K562 (cell line): ENCODE measurements around the gene PRELID1. TPM values are rescaled to one million over a fixed set of nuclear protein-coding genes. Genes with fewer than 3 reads are reported as not detected.

ENCODE experiments used
- ATAC-seq: fragments of 200-7000 bp; cut with Tn5 transposase; 3 replicates; pipeline ENCODE4 v1.9.1; 2020; ENCODE audit warnings: moderate library complexity
- BruUV-seq: library from RNA; stranded (reverse); fragments of 400-500 nt; replicated peaks from 2 replicates; lab custom pipeline; 2021; lab: Mats Ljungman, UMichigan
- CTCF ChIA-PET: fragments of 300-600 bp; formaldehyde crosslinking; extraction: SDS; loops from one replicate; lab custom pipeline; 2021; ENCODE audit warnings: low intra/inter-chr PET ratio; lab: Yijun Ruan, JAX
- POLR2A ChIA-PET: fragments of 300-600, 350-650 bp; sonication (Branson Sonifier 250); formaldehyde crosslinking; extraction: SDS; loops from one replicate; lab custom pipeline; 2021; ENCODE audit warnings: antibody characterized with exemption, inconsistent platforms; lab: Yijun Ruan, JAX
- DNase-seq, 4 experiments: peaks; one replicate each; pipeline versions ENCODE4 v3.0.0 to v3.0.0-alpha.2; 2011 to 2018; ENCODE audit warnings: low spot score in 3 of 4, mixed read lengths in 3 of 4; ENCODE audit errors: extremely low read depth in 1 of 4
- FAIRE-seq: peaks from 2 replicates; lab custom pipeline; 2011; peaks lifted over from hg19 to GRCh38; lab: Jason Lieb, UNC
- H2AFZ ChIP-seq: 2 replicates; pipeline ENCODE4 v1.6.0; 2011; ENCODE audit warnings: low read depth, low read length, control low read depth, inconsistent platforms
- H3K27ac ChIP-seq: fragments of 200-600 bp; 3 replicates; pipeline ENCODE4 v1.8.0; 2011; ENCODE audit warnings: low read depth, mild to moderate bottlenecking, control low read depth, inconsistent platforms, low read length, moderate library complexity, mixed read lengths; ENCODE audit errors: extremely low read depth
- H3K27me3 ChIP-seq, 2 experiments: fragments of 300-600 bp in 1 of 2; 2 replicates in 1 of 2; 3 replicates in 1 of 2; pipeline versions ENCODE4 v1.6.0 to v1.8.0; 2011; ENCODE audit warnings: inconsistent platforms in 2 of 2, low read length in 2 of 2, mild to moderate bottlenecking in 1 of 2, mixed read lengths in 1 of 2, moderate library complexity in 1 of 2; ENCODE audit not compliant: control insufficient read depth in 2 of 2, insufficient read depth in 2 of 2
- H3K36me3 ChIP-seq: fragments of 300-600 bp; 3 replicates; pipeline ENCODE4 v1.8.0; 2011; ENCODE audit warnings: mild to moderate bottlenecking, low read length, inconsistent platforms; ENCODE audit not compliant: control insufficient read depth, insufficient read depth
- H3K4me1 ChIP-seq, 2 experiments: fragments of 200-600 bp in 1 of 2; replicated peaks in 1 of 2; 2 replicates in 1 of 2; 3 replicates in 1 of 2; pipeline versions ENCODE4 v1.5.1 to v1.8.0; 2011; ENCODE audit warnings: inconsistent platforms in 2 of 2, low read length in 2 of 2, mild to moderate bottlenecking in 1 of 2, mixed read lengths in 1 of 2, moderate library complexity in 1 of 2; ENCODE audit not compliant: control insufficient read depth in 2 of 2, insufficient read depth in 2 of 2
- H3K4me2 ChIP-seq: 2 replicates; pipeline ENCODE4 v1.6.1; 2011; ENCODE audit warnings: low read length, control low read depth, inconsistent platforms, mixed read lengths; ENCODE audit not compliant: insufficient read depth
- H3K4me3 ChIP-seq: fragments of 200-600 bp; sonication (generic), shearing (Covaris generic); 2 replicates; pipeline ENCODE4 v1.5.1; 2016; ENCODE audit warnings: control low read depth, inconsistent platforms
- H3K79me2 ChIP-seq: fragments of 200-600 bp; 3 replicates; pipeline ENCODE4 v1.8.0; 2011; ENCODE audit warnings: low read length, inconsistent platforms; ENCODE audit not compliant: control insufficient read depth, insufficient read depth
- H3K9ac ChIP-seq, 2 experiments: 2 replicates each; pipeline versions ENCODE4 v1.6.0 to v1.6.1; 2011; ENCODE audit warnings: low read depth in 2 of 2, low read length in 2 of 2, control low read depth in 1 of 2, inconsistent platforms in 1 of 2, mild to moderate bottlenecking in 1 of 2, mixed read lengths in 1 of 2; ENCODE audit not compliant: insufficient read depth in 1 of 2
- H3K9me1 ChIP-seq: one replicate; pipeline ENCODE4 v1.6.0; 2011; ENCODE audit warnings: inconsistent platforms, mild to moderate bottlenecking, low read length, moderate library complexity; ENCODE audit not compliant: control insufficient read depth, insufficient read depth
- H3K9me3 ChIP-seq: replicated peaks from 2 replicates; pipeline ENCODE4 v1.5.1; 2011; ENCODE audit warnings: low read depth, low read length, inconsistent platforms; ENCODE audit not compliant: control insufficient read depth, insufficient read depth
- H4K20me1 ChIP-seq: replicated peaks from 2 replicates; pipeline ENCODE4 v1.6.1; 2011; ENCODE audit warnings: low read length, inconsistent platforms, mixed read lengths; ENCODE audit not compliant: control insufficient read depth, insufficient read depth
- ELF2 ChIP-seq: fragments of 250-450 bp; sonication (Bioruptor Pico); IDR thresholded peaks from 2 replicates; pipeline ENCODE4 v1.5.0; 2021; ENCODE audit warnings: mild to moderate bottlenecking
- NRF1 ChIP-seq, 2 experiments: fragments of 450-650 bp; IDR thresholded peaks in 1 of 2; conservative IDR thresholded peaks in 1 of 2; 2 replicates each; pipeline ENCODE4 v1.6.1; 2014; ENCODE audit warnings: mild to moderate bottlenecking in 2 of 2
- POLR2G ChIP-seq: fragments of 200-400 bp; formaldehyde crosslinking; IDR thresholded peaks from 2 replicates; pipeline ENCODE4 v1.6.1; 2017; ENCODE audit warnings: low read depth, mild to moderate bottlenecking, antibody characterized with exemption, low read length, moderate library complexity
- ZNF134 ChIP-seq: fragments of 250-450 bp; sonication (Bioruptor Pico); conservative IDR thresholded peaks from 2 replicates; pipeline ENCODE4 v1.4.0; 2020
- ZNF23 ChIP-seq: fragments of 250-450 bp; sonication (Bioruptor Pico); IDR thresholded peaks from 2 replicates; pipeline ENCODE4 v1.4.0; 2020; ENCODE audit warnings: mild to moderate bottlenecking
- WGBS: fragments of 100-300 bp; shearing (Covaris generic); methylation state at CpG from one replicate; pipeline ENCODE4 v1.1.6; 2016; ENCODE audit warnings: low coverage, mixed read lengths; ENCODE audit not compliant: insufficient coverage; ENCODE audit errors: missing lambda C conversion rate; 5-methylcytosine and 5-hydroxymethylcytosine counted together
- in situ Hi-C: fragments of 300-500 bp; cut with MboI; formaldehyde crosslinking; loops from 4 replicates; pipeline ENCODE4 v1.15.0; 2018; ENCODE audit warnings: inconsistent platforms, mixed read lengths
- intact Hi-C: fragments of 100-400 bp; cut with micrococcal nuclease; formaldehyde crosslinking; loops from 2 replicates; pipeline ENCODE4 v1.14.2; 2022
- polyA plus RNA-seq, 8 experiments: library from polyadenylated mRNA; depleted of rRNA in 4 of 8; stranded (reverse) in 5 of 8; unstranded in 3 of 8; fragments of >200 nt; fragmentation: Nextera tagmentation in 2 of 8; fragmentation: Illumina TruSeq in 1 of 8; extraction: Ambion mirVana in 2 of 8; extraction: Trizol in 1 of 8; gene quantifications; 2 replicates each; pipeline versions ENCODE4 v1.2.1 to v1.2.3, GENCODE V29; 2011 to 2014; ENCODE audit warnings: inconsistent platforms in 1 of 8, missing spikeins in 1 of 8
- total RNA-seq, 7 experiments: library from RNA; depleted of rRNA in 6 of 7; stranded (reverse); fragments of >200 nt in 6 of 7; fragmentation: Illumina TruSeq in 2 of 7; extraction: Trizol in 2 of 7; gene quantifications; 2 replicates each; pipeline versions ENCODE4 v1.2.1 to v1.2.3, GENCODE V29; 2011 to 2021; ENCODE audit warnings: low replicate concordance in 1 of 7

Gene PRELID1
- total and polyA plus RNA-seq, 9 of the 15 experiments (the other 6 are each of a cell fraction or from before 2014, with no cell fraction given) = 40.1 to 484 (median 340) TPM

DNA sequence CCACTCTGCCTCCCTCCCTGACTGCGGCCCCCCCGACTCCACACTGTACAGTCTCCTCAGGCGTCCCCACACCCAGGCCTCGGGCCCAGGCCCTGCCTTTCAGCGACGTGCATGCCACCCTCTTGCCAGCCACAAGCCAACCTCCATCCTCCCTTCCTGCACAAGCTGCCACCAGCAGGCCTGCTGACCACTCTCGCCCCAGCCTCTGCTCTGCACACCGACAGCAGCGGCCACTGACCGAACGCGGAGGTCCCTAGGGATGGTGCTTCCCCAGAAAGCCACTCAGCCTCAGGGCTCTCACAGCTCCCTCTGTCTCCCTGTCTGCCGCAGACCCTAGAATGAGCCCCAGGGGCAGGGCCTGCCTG, 29.3 kb downstream of the PRELID1 start:
- CTCF ChIA-PET = no interaction called here
- 93% methylated on average over 13 of the region's 13 CpGs for WGBS
- H3K4me2 ChIP-seq = no peak overlapping the region
- H3K27me3 ChIP-seq = no peaks in the 10 kb centered on the region
- no peak for ATAC-seq
- H4K20me1 ChIP-seq = no peaks in the 10 kb centered on the region
- BruUV-seq = no TSS peak
- H3K27ac ChIP-seq = no peak overlapping the region
- DNase-seq = no peak
- H3K9me3 ChIP-seq = no peaks in the 10 kb centered on the region
- peaks cover 85% of the 10 kb centered on the region; the same call in 2 of the 3 replicates for H3K36me3 ChIP-seq
- TF ChIP-seq ELF2 (CRISPR knock-in tag) (no peak), POLR2G (peak; percentile 53)
- TF ChIP-seq, all 486 proteins: peak for 1
- intact Hi-C loops (no loop called here), in situ Hi-C loops (no loop called here)
- POLR2A ChIA-PET = interaction anchor here (0.8 to 1.8 kb wide), 5 partner anchors 13 to 28 kb away, joined by 3 to 5 read pairs (median 4); partner anchors contain the start of gene LMAN2
- no peak for FAIRE-seq
- no peak overlapping the region for H2AFZ ChIP-seq
- H3K9me1 ChIP-seq = no peaks in the 10 kb centered on the region
- H3K9ac ChIP-seq = peak overlapping the region in 1 of 2 experiments; percentile 52; a peak in 2 of 4 replicates
- no peaks in the 10 kb centered on the region for H3K79me2 ChIP-seq
- no peak overlapping the region for H3K4me3 ChIP-seq
- peaks cover 0 to 7% of the 10 kb centered on the region in 2 experiments; a peak in 1 of 5 replicates for H3K4me1 ChIP-seq

DNA sequence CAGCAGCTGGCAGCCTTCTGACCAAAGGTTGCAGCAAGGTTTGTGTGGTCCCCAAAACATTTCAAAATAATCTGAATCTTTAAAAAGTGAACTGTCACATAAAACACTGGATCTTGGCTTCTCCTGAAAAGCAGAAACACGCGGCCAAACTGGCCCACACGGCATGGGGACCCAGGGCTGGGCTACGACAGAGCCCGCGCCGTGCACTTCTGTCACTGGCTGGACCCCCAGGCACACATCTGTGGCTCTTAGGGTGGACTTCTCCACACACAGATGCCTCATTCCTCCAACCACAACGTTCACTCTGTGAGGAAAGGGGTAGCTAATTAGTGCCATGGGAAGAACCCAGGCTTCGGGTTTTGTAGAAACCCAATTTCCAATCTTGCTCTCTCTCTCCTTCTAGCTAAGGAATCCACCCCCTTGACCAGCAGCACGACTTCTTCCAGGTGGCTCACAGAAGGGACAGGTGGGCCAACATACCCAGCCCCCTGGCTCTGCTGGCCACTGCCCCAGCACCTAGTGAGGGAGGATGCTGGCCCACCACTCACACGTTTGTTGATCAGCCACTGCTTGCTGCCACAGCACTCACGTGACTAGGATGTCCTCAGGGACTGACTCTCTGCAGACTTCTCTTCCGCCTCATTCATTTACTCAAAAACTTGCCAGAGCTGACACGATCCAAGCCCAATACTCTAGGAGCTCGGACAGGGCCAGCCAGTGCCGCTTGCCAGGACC, 30.0 kb downstream of the PRELID1 start:
- peaks cover 93% of the 10 kb centered on the region; the same call in 2 of the 3 replicates for H3K36me3 ChIP-seq
- no TSS peak for BruUV-seq
- TF ChIP-seq ZNF134 (CRISPR knock-in tag) (peak; percentile 68), ZNF23 (CRISPR knock-in tag) (no peak), NRF1 (conservative IDR thresholded peaks at IDR 0.05 in 1 of 2, IDR thresholded peaks at IDR 0.05 in 1 of 2) (no peak), POLR2G (0 out of 2 replicates have a peak, but pooled peaks have one; percentile 41)
- TF ChIP-seq, all 486 proteins: peak for 2
- H3K4me2 ChIP-seq = no peak overlapping the region
- in situ Hi-C loops (no loop called here), intact Hi-C loops (no loop called here)
- H3K27ac ChIP-seq = no peak overlapping the region
- H3K9ac ChIP-seq = peak overlapping the region in 1 of 2 experiments; percentile 55; a peak in 2 of 4 replicates
- no peaks in the 10 kb centered on the region for H3K9me1 ChIP-seq
- CTCF ChIA-PET = no interaction called here
- H3K4me1 ChIP-seq = peaks cover 0 to 4% of the 10 kb centered on the region in 2 experiments; a peak in 1 of 5 replicates
- no peaks in the 10 kb centered on the region for H4K20me1 ChIP-seq
- POLR2A ChIA-PET = interaction anchor here (0.6 to 1.8 kb wide), 5 partner anchors 12 to 219 kb away, joined by 3 to 5 read pairs (median 4); partner anchors contain the start of gene LMAN2
- ATAC-seq = no peak
- FAIRE-seq = no peak
- no peaks in the 10 kb centered on the region for H3K27me3 ChIP-seq
- H2AFZ ChIP-seq = no peak overlapping the region
- 92% methylated on average over 15 of the region's 16 CpGs for WGBS
- H3K9me3 ChIP-seq = no peaks in the 10 kb centered on the region
- DNase-seq = no peak
- no peak overlapping the region for H3K4me3 ChIP-seq
- H3K79me2 ChIP-seq = no peaks in the 10 kb centered on the region
